Measurements from ENCODE around the gene FIBCD1. TPM values are rescaled to one million over a fixed set of nuclear protein-coding genes. Genes with fewer than 3 reads are reported as not detected.

The FIBCD1 gene
- total and polyA plus RNA-seq, 2 of the 8 experiments (the other 6 are each of a cell fraction or from before 2014, with no cell fraction given): 6.1 to 8.8 TPM

- H3K9me3 ChIP-seq (ENCODE audit: insufficient read depth in 2 of 2, low read depth in 1 of 2, low read length in 1 of 2): no peaks in the 10 kb centered on the region
- no peak overlapping the region for H3K4me3 ChIP-seq (ENCODE audit: extremely low read depth in 1 of 4, insufficient read depth in 2 of 4, low read depth in 3 of 4, low read length in 4 of 4)
- WGBS, 2 experiments (ENCODE audit: extremely low coverage in 1 of 2, insufficient coverage in 1 of 2, insufficient read length in 1 of 2, insufficient replicate concordance in 2 of 2, low coverage in 1 of 2, low lambda C conversion rate in 2 of 2, missing lambda C conversion rate in 1 of 2): 100% methylated on average over 1 of the region's 4 CpGs; no CpG with 5 or more reads in 1 of the 2 experiments
- H2BK15ac ChIP-seq (ENCODE audit: low read length): no peak overlapping the region
- TF ChIP-seq ATF2 (IDR thresholded peaks at IDR 0.05; ENCODE audit: low read length): no peak
- TF ChIP-seq SAP30 (IDR thresholded peaks at IDR 0.05; ENCODE audit: insufficient read depth, insufficient replicate concordance, low read length): no peak
- H3K27me3 ChIP-seq (replicated peaks in 1 of 4; ENCODE audit: control insufficient read depth in 3 of 4, extremely low read depth in 1 of 4, insufficient read depth in 3 of 4, low read length in 3 of 4): no peaks in the 10 kb centered on the region
- H2AK5ac ChIP-seq (ENCODE audit: low read depth, low read length): no peak overlapping the region
- H3K79me2 ChIP-seq (ENCODE audit: control insufficient read depth in 1 of 2, insufficient read depth in 2 of 2, low read length in 2 of 2): no peaks in the 10 kb centered on the region
- POLR2A ChIA-PET (ENCODE audit: partially characterized antibody): no interaction called here
- peaks cover 0 to 3% (median 0%) of the 10 kb centered on the region in 4 experiments; a peak in 3 of 7 replicates for H3K4me1 ChIP-seq (replicated peaks in 1 of 4; ENCODE audit: control insufficient read depth in 3 of 4, insufficient read depth in 4 of 4, low read length in 3 of 4)
- FAIRE-seq: no peak
- no peak overlapping the region for H3K4me2 ChIP-seq (ENCODE audit: insufficient read depth in 1 of 2, low read depth in 2 of 2, low read length in 2 of 2)
- H3K27ac ChIP-seq (ENCODE audit: low read depth, low read length): no peak overlapping the region
- H3K4ac ChIP-seq (replicated peaks; ENCODE audit: insufficient read length, low read depth, low read length): no peak overlapping the region
- no peak overlapping the region for H2BK5ac ChIP-seq (ENCODE audit: low read depth, low read length)
- no peak overlapping the region for H4K8ac ChIP-seq (ENCODE audit: extremely low read depth, insufficient read depth, low read length)
- H3K23me2 ChIP-seq (ENCODE audit: low read depth, low read length): no peaks in the 10 kb centered on the region
- H3K79me1 ChIP-seq (ENCODE audit: low read depth, low read length): no peaks in the 10 kb centered on the region
- H3K23ac ChIP-seq (ENCODE audit: insufficient read length): no peak overlapping the region
- no peak overlapping the region for H4K91ac ChIP-seq (replicated peaks; ENCODE audit: insufficient read length, low read length)
- no peak overlapping the region for H3K14ac ChIP-seq (ENCODE audit: insufficient read length)
- no peak overlapping the region for H3K9ac ChIP-seq (replicated peaks in 1 of 4; ENCODE audit: extremely low read depth in 1 of 4, low read depth in 3 of 4, low read length in 3 of 4)
- H3K18ac ChIP-seq (ENCODE audit: extremely low read depth, low read length): no peak overlapping the region
- CTCF ChIA-PET (ENCODE audit: partially characterized antibody): no interaction called here
- no peak overlapping the region for H2BK120ac ChIP-seq (replicated peaks; ENCODE audit: low read depth, low read length)
- H2AFZ ChIP-seq (ENCODE audit: low read length): no peak overlapping the region
- H2BK12ac ChIP-seq (ENCODE audit: low read depth, low read length): no peak overlapping the region
- peaks cover 0 to 1% of the 10 kb centered on the region in 2 experiments for H4K20me1 ChIP-seq (replicated peaks in 1 of 2; ENCODE audit: control insufficient read depth in 1 of 2, insufficient read depth in 2 of 2, low read length in 2 of 2)
- H3K36me3 ChIP-seq (ENCODE audit: control insufficient read depth in 2 of 4, insufficient read depth in 4 of 4, low read length in 3 of 4): no peaks in the 10 kb centered on the region
- no peak for DNase-seq (ENCODE audit: low read depth in 1 of 2, low spot score in 2 of 2)
- no peak overlapping the region for H3K56ac ChIP-seq (replicated peaks; ENCODE audit: insufficient read length, low read depth, low read length)
- no peak overlapping the region for H2BK20ac ChIP-seq (ENCODE audit: low read length)
- H4K5ac ChIP-seq (ENCODE audit: insufficient read length, low read depth, low read length): no peak overlapping the region
Measured at GRCh38 chr9:130898552-130898852, 40.5 kb downstream of the FIBCD1 start.
